HCT116 (cell line): ENCODE measurements around the gene TENM3. TPM values are rescaled to one million over a fixed set of nuclear protein-coding genes. Genes with fewer than 3 reads are reported as not detected.

ENCODE experiments used
- ATAC-seq: fragments of 200-7000 bp; cut with Tn5 transposase; 2 replicates; pipeline ENCODE4 v1.9.1; 2020; ENCODE audit warnings: mild to moderate bottlenecking, moderate library complexity
- BruUV-seq: library from RNA; stranded (reverse); fragments of 400-500 nt; replicated peaks from 2 replicates; lab custom pipeline; 2021; lab: Mats Ljungman, UMichigan
- CTCF ChIA-PET: fragments of 300-600 bp; sonication (Branson Sonifier 250); formaldehyde crosslinking; loops from one replicate; lab custom pipeline; 2021; ENCODE audit warnings: antibody characterized with exemption; lab: Charles Lee
- POLR2A ChIA-PET: fragments of 300-600, 350-600 bp; sonication (Branson Sonifier 250); formaldehyde crosslinking; loops from one replicate; lab custom pipeline; 2021; ENCODE audit warnings: antibody characterized with exemption; lab: Charles Lee
- RAD21 ChIA-PET, 2 experiments: fragments of 300-600 bp; sonication (Branson Sonifier 250); formaldehyde crosslinking; loops; one replicate each; lab custom pipeline; 2023; ENCODE audit warnings: low total read pairs in 2 of 2; ENCODE audit not compliant: uncharacterized antibody in 2 of 2, unreplicated experiment in 2 of 2, low non-redundant PET in 1 of 2; lab: Charles Lee
- DNase-seq: peaks from one replicate; pipeline ENCODE4 v3.0.0-alpha.2; 2010; ENCODE audit warnings: low read depth, low spot score
- H2AFZ ChIP-seq: fragments of 200-600 bp; shearing (Covaris generic), sonication (generic); 2 replicates; pipeline ENCODE4 v1.6.1; 2017; ENCODE audit warnings: low read depth, mixed run types, mixed read lengths, antibody characterized with exemption, low read length; ENCODE audit not compliant: poor library complexity, severe bottlenecking
- H3K27ac ChIP-seq: 2 replicates; pipeline ENCODE4 v1.5.1; 2012; ENCODE audit warnings: low read depth, low read length
- H3K27me3 ChIP-seq: fragments of 200-600 bp; sonication (generic); 2 replicates; pipeline ENCODE4 v1.6.1; 2016; ENCODE audit warnings: mixed run types, low read length, mixed read lengths; ENCODE audit not compliant: insufficient read depth
- H3K36me3 ChIP-seq, 2 experiments: fragments of 200-500 bp in 1 of 2; fragments of 200-600 bp in 1 of 2; sonication (Bioruptor generic) in 1 of 2; sonication (generic) in 1 of 2; 2 replicates each; pipeline versions ENCODE4 v1.5.1 to v1.6.1; 2014 to 2016; ENCODE audit warnings: low read length in 2 of 2, inconsistent platforms in 1 of 2, mixed read lengths in 1 of 2, mixed run types in 1 of 2; ENCODE audit not compliant: insufficient read depth in 2 of 2, control insufficient read depth in 1 of 2
- H3K4me1 ChIP-seq, 2 experiments: fragments of 200-600 bp in 1 of 2; sonication (generic) in 1 of 2; 2 replicates each; pipeline versions ENCODE4 v1.5.1 to v1.6.1; 2012 to 2017; ENCODE audit warnings: low read length in 2 of 2, inconsistent platforms in 1 of 2, mild to moderate bottlenecking in 1 of 2, mixed read lengths in 1 of 2, mixed run types in 1 of 2, moderate library complexity in 1 of 2; ENCODE audit not compliant: insufficient read depth in 2 of 2, control insufficient read depth in 1 of 2
- H3K4me2 ChIP-seq: fragments of 200-600 bp; sonication (generic); 2 replicates; pipeline ENCODE4 v1.6.1; 2017; ENCODE audit warnings: mixed run types, low read length, mixed read lengths
- H3K4me3 ChIP-seq, 2 experiments: fragments of 200-600 bp in 1 of 2; sonication (generic) in 1 of 2; replicated peaks in 1 of 2; 2 replicates each; pipeline ENCODE4 v1.5.1; 2011 to 2016; ENCODE audit warnings: low read length in 2 of 2, control low read depth in 1 of 2, low read depth in 1 of 2, mild to moderate bottlenecking in 1 of 2, mixed read lengths in 1 of 2, mixed run types in 1 of 2
- H3K79me2 ChIP-seq: fragments of 200-600 bp; sonication (generic); 2 replicates; pipeline ENCODE4 v1.6.1; 2017; ENCODE audit warnings: mild to moderate bottlenecking, mixed run types, low read length, moderate library complexity, mixed read lengths; ENCODE audit not compliant: insufficient read depth
- H3K9ac ChIP-seq: fragments of 200-600 bp; sonication (generic); 2 replicates; pipeline ENCODE4 v1.6.1; 2016; ENCODE audit warnings: low read length, mixed read lengths
- H3K9me2 ChIP-seq: fragments of 200-600 bp; sonication (generic), shearing (Covaris generic); 2 replicates; pipeline ENCODE4 v1.6.1; 2017; ENCODE audit warnings: mixed run types, mild to moderate bottlenecking, moderate library complexity; ENCODE audit not compliant: insufficient read depth
- H3K9me3 ChIP-seq, 2 experiments: fragments of 200-500 bp in 1 of 2; fragments of 200-600 bp in 1 of 2; sonication (Bioruptor generic) in 1 of 2; sonication (generic) in 1 of 2; 2 replicates each; pipeline ENCODE4 v1.6.1; 2014 to 2017; ENCODE audit warnings: low read length in 2 of 2, mixed read lengths in 2 of 2, inconsistent platforms in 1 of 2, low read depth in 1 of 2, mild to moderate bottlenecking in 1 of 2, mixed run types in 1 of 2, moderate library complexity in 1 of 2; ENCODE audit not compliant: control insufficient read depth in 1 of 2, insufficient read depth in 1 of 2
- H4K20me1 ChIP-seq: fragments of 200-600 bp; sonication (generic), shearing (Covaris generic); 2 replicates; pipeline ENCODE4 v1.6.1; 2017; ENCODE audit warnings: mixed run types, mild to moderate bottlenecking, moderate library complexity; ENCODE audit not compliant: insufficient read depth
- ATF3 ChIP-seq: IDR thresholded peaks from 2 replicates; pipeline ENCODE4 v1.6.1; 2012
- CBX3 ChIP-seq: IDR thresholded peaks from 2 replicates; pipeline ENCODE4 v1.6.1; 2012; ENCODE audit warnings: low read depth
- CEBPB ChIP-seq: IDR thresholded peaks from 2 replicates; pipeline ENCODE4 v1.6.1; 2012; ENCODE audit warnings: low read depth
- ELF1 ChIP-seq: IDR thresholded peaks from 2 replicates; pipeline ENCODE4 v1.6.1; 2012; ENCODE audit warnings: low read depth, borderline replicate concordance
- MAX ChIP-seq: IDR thresholded peaks from 2 replicates; pipeline ENCODE4 v1.6.1; 2012
- POLR2A ChIP-seq: IDR thresholded peaks from 2 replicates; pipeline ENCODE4 v1.7.0; 2011; ENCODE audit warnings: borderline replicate concordance; ENCODE audit not compliant: insufficient read depth, insufficient read length; ENCODE audit errors: extremely low read depth
- POLR2AphosphoS5 ChIP-seq: IDR thresholded peaks from 2 replicates; pipeline ENCODE4 v1.6.1; 2011; ENCODE audit warnings: mild to moderate bottlenecking, low read depth, low read length, moderate library complexity
- RAD21 ChIP-seq: IDR thresholded peaks from 2 replicates; pipeline ENCODE4 v1.6.1; 2012; ENCODE audit warnings: low read depth, mild to moderate bottlenecking
- SIN3A ChIP-seq: IDR thresholded peaks from 2 replicates; pipeline ENCODE4 v1.6.1; 2012; ENCODE audit warnings: low read depth
- SP1 ChIP-seq: IDR thresholded peaks from 2 replicates; pipeline ENCODE4 v1.6.1; 2012; ENCODE audit warnings: low read depth
- TCF7L2 ChIP-seq: IDR thresholded peaks from 2 replicates; pipeline ENCODE4 v1.7.0; 2011; ENCODE audit warnings: borderline replicate concordance, inconsistent platforms; ENCODE audit not compliant: insufficient read depth, insufficient read length; ENCODE audit errors: extremely low read depth
- YY1 ChIP-seq: IDR thresholded peaks from 2 replicates; pipeline ENCODE4 v1.6.1; 2011; ENCODE audit warnings: low read length, low read depth, moderate library complexity, mild to moderate bottlenecking; ENCODE audit not compliant: insufficient replicate concordance; ENCODE audit errors: extremely low read depth
- ZBTB33 ChIP-seq: IDR thresholded peaks from 2 replicates; pipeline ENCODE4 v1.6.1; 2011; ENCODE audit warnings: mild to moderate bottlenecking, low read length, moderate library complexity; ENCODE audit not compliant: insufficient replicate concordance; ENCODE audit errors: extremely low read depth
- ZNF274 ChIP-seq: fragments of 200-500 bp; sonication (Bioruptor generic); IDR thresholded peaks from 2 replicates; pipeline ENCODE4 v1.6.1; 2014; ENCODE audit warnings: mild to moderate bottlenecking, low read depth, low read length, inconsistent platforms
- intact Hi-C: fragments of 100-400 bp; cut with micrococcal nuclease; formaldehyde crosslinking; loops from 2 replicates; pipeline ENCODE4 v1.10.0; 2022
- total RNA-seq: library from RNA; stranded (reverse); gene quantifications from one replicate; pipeline ENCODE4 v1.2.1, GENCODE V29; 2021; ENCODE audit not compliant: unreplicated experiment

Gene TENM3
- total RNA-seq, 1 experiment from 2014 or later = 0.54 TPM

- TF ChIP-seq YY1 (no peak), ELF1 (no peak), POLR2A (no peak), SIN3A (no peak), CEBPB (no peak)
Observed at GRCh38 chr4:182711211-182711610, 468.0 kb downstream of the TENM3 start (continued).

- no peak for ATAC-seq
- no peak for DNase-seq
- peaks cover 32% of the 10 kb centered on the region for H3K27me3 ChIP-seq
- H3K4me1 ChIP-seq = no peaks in the 10 kb centered on the region
- no peak overlapping the region for H3K4me3 ChIP-seq
- no peak overlapping the region for H3K27ac ChIP-seq
- H3K9me3 ChIP-seq = no peaks in the 10 kb centered on the region
- BruUV-seq = no TSS peak
- ChIA-PET CTCF (no interaction called here), POLR2A (no interaction called here), RAD21 (no interaction called here)
- H3K9me2 ChIP-seq = no peaks in the 10 kb centered on the region
- no peak overlapping the region for H2AFZ ChIP-seq
- TF ChIP-seq ZNF274 (no peak), CBX3 (no peak), ATF3 (no peak), POLR2AphosphoS5 (no peak), RAD21 (no peak), SP1 (no peak), MAX (no peak), YY1 (no peak), ZBTB33 (no peak), CEBPB (no peak), TCF7L2 (no peak)
- intact Hi-C loops = no loop called here
- H3K36me3 ChIP-seq = no peaks in the 10 kb centered on the region
- no peaks in the 10 kb centered on the region for H3K79me2 ChIP-seq
- H3K4me2 ChIP-seq = no peak overlapping the region
- H4K20me1 ChIP-seq = no peaks in the 10 kb centered on the region
- H3K9ac ChIP-seq = no peak overlapping the region
Observed at GRCh38 chr4:182715548-182715947, 472.3 kb downstream of the TENM3 start.
